Measurements from ENCODE around the gene NDUFS7. TPM values are rescaled to one million over a fixed set of nuclear protein-coding genes. Genes with fewer than 3 reads are reported as not detected.

NDUFS7 gene
- total RNA-seq, 1 donor = 40.7 TPM

- no peak overlapping the region for H3K4me3 ChIP-seq (ENCODE audit: low read depth, low read length)
- no peak for TF ChIP-seq CTCF (IDR thresholded peaks at IDR 0.05; ENCODE audit: insufficient read depth, low read length)
Measured at GRCh38 chr19:1424192-1424955, 40.7 kb downstream of the NDUFS7 start.

GRCh38 chr19:1425102-1425837, 41.6 kb downstream of the NDUFS7 start:
- TF ChIP-seq CTCF (IDR thresholded peaks at IDR 0.05; ENCODE audit: insufficient read depth, low read length) = no peak

More at GRCh38 chr19:1424192-1424955, 40.7 kb downstream of the NDUFS7 start:
- no peak for DNase-seq (ENCODE audit: low read depth)

GRCh38 chr19:1425902-1426301, 42.2 kb downstream of the NDUFS7 start:
- DNase-seq (ENCODE audit: low read depth) = no peak
- H3K4me3 ChIP-seq (ENCODE audit: low read depth, low read length) = no peak overlapping the region
- TF ChIP-seq CTCF (IDR thresholded peaks at IDR 0.05; ENCODE audit: insufficient read depth, low read length) = no peak

More at GRCh38 chr19:1425102-1425837, 41.6 kb downstream of the NDUFS7 start:
- no peak overlapping the region for H3K4me3 ChIP-seq (ENCODE audit: low read depth, low read length)
- DNase-seq (ENCODE audit: low read depth) = no peak

GRCh38 chr19:1426736-1427135, 43.0 kb downstream of the NDUFS7 start:
- no peak for TF ChIP-seq CTCF (IDR thresholded peaks at IDR 0.05; ENCODE audit: insufficient read depth, low read length)
- DNase-seq (ENCODE audit: low read depth) = no peak
- no peak overlapping the region for H3K4me3 ChIP-seq (ENCODE audit: low read depth, low read length)

- no peak for TF ChIP-seq CTCF (IDR thresholded peaks at IDR 0.05; ENCODE audit: insufficient read depth, low read length)
- H3K4me3 ChIP-seq (ENCODE audit: low read depth, low read length) = no peak overlapping the region
- no peak for DNase-seq (ENCODE audit: low read depth)
Measured at GRCh38 chr19:1427221-1427920, 43.7 kb downstream of the NDUFS7 start.

- no peak for DNase-seq (ENCODE audit: low read depth)
- no peak overlapping the region for H3K4me3 ChIP-seq (ENCODE audit: low read depth, low read length)
- no peak for TF ChIP-seq CTCF (IDR thresholded peaks at IDR 0.05; ENCODE audit: insufficient read depth, low read length)
Measured at GRCh38 chr19:1428738-1429391, 45.2 kb downstream of the NDUFS7 start.
